ENCODE data around the gene CD99L2. TPM values are rescaled to one million over a fixed set of nuclear protein-coding genes. Genes with fewer than 3 reads are reported as not detected.
"Not testable (repeated sequence)": the region's sequence is repeated elsewhere in the genome, so short reads cannot be mapped to it uniquely, and the experiment has no call there.

Gene CD99L2
- total RNA-seq, 1 donor from 2014 or later = 31.2 TPM

- DNase-seq (ENCODE audit: low read depth, low spot score) = no peak
Observed at GRCh38 chrX:150856785-150857184, 41.7 kb downstream of the CD99L2 start.

GRCh38 chrX:150856101-150856500 lies 42.4 kb downstream of the CD99L2 start:
- no peak for DNase-seq (ENCODE audit: low read depth, low spot score)

GRCh38 chrX:150854856-150855255 lies 43.6 kb downstream of the CD99L2 start:
- DNase-seq (ENCODE audit: low read depth, low spot score) = no peak

DNA sequence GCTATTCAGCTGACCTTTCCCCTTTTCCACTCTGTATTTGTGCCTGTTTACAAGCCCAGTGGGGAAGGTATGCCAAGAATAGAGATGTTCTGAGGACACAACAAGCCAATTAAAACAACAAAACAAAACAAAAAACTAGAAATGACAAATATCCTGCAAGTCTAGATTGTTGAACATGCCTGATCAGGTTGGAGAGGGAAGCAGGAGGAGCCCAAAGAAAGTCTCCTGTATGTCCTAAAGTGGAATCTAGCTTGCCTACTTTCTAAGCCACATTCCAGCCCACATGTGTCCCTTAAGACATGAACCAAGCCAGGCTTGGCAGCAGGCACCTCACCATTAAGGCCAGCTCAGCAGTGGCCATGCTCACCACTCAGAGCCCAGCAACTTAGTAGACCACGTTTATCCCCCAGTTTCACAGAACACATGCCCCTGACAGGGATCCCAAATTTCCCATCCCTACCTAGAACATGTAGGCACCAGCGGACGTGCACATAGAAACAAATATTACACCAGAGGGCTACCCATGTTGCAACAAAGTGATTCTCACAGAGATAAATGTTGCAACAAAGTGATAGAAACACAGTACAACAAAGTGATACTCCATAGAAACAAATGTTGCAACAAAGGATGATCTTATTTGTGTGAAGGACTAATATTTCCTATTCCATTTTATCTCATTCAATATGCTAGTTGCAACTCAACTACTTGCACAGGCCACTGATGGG lies 48.3 kb downstream of the CD99L2 start:
- no peak for DNase-seq (ENCODE audit: low read depth, low spot score)

GRCh38 chrX:150849486-150849885 lies 49.0 kb downstream of the CD99L2 start:
- DNase-seq (ENCODE audit: low read depth, low spot score) = no peak

GRCh38 chrX:150848914-150849365 lies 49.5 kb downstream of the CD99L2 start:
- no peak for DNase-seq (ENCODE audit: low read depth, low spot score)

GRCh38 chrX:150847088-150847487 lies 51.4 kb downstream of the CD99L2 start:
- DNase-seq (ENCODE audit: low read depth, low spot score) = no peak

DNA sequence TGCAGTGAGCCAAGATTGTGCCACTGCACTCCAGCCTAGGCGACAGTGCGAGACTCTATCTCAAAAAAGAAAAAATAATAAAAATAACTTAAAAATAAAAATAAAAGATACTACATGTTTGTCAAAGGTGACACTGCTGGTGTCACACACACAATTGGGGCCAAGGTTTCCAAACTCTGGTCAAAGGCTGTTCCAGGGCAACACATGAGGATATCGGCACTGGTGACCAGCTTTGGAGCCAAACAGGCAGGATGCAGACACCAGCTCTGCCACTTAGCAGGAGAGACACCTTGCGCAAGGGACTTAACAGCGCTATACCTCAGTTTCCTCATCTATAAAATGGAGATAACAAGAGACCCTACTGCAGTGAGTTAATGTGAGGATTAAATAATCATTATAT lies 52.3 kb downstream of the CD99L2 start:
- DNase-seq (ENCODE audit: low read depth, low spot score) = no peak

DNA sequence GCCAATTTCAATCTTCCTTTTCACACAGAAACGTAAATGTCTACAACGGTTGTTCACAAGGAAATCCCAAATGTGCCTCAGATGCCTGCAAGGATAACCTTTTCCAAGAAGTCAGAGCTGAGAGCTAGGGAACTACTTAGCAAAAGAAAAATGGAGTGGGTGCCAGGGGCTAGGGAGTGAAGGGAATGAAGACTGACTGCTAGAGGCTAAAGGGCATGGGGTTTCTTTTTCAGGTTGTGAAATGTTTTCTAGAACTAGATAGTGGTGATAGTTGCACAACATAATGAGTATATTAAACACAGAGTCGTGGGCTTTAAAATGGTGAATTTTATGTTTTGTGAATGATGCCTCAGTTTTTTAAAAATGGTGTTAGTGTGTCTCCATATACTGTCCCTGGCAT lies 53.4 kb downstream of the CD99L2 start:
- DNase-seq (ENCODE audit: low read depth, low spot score) = no peak

- no peak for DNase-seq (ENCODE audit: low read depth, low spot score)
Observed at GRCh38 chrX:150844016-150844415, 54.5 kb downstream of the CD99L2 start.

GRCh38 chrX:150842198-150842685 lies 56.2 kb downstream of the CD99L2 start:
- no peak for DNase-seq (ENCODE audit: low read depth, low spot score)

DNA sequence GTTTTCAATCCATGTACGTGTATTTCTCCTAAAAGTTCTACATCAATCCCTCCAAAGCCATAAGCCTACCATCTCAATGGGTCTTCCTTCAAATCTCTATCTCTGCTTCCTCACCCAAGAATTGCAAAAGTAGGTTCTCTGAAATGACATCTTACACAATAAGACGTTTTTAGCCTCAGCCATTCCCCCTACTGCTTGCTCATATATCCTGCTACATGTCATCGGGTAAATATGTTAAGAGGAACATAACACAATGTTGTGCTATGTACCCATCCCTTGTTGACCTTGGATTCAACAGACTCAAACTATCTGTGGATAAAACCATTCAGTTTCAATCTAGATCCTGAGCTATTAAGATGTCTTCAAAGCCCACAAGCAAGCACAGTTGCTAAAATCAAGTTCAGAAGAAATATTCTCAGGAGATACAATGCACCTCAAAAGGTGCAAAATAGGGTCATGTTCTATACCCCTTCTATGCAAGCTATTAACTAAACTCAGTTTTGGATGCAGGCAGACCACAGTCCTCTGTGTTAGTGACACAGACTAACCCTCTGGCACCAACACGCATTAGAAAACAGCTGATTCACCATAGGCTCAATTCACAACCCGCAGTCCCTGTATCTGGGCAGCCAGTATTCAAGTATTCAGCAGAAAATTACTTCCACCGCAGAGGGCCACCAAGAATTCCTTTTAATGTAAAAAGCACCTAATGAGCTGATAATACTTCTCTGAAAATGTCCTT lies 56.8 kb downstream of the CD99L2 start:
- no peak for DNase-seq (ENCODE audit: low read depth, low spot score)

DNA sequence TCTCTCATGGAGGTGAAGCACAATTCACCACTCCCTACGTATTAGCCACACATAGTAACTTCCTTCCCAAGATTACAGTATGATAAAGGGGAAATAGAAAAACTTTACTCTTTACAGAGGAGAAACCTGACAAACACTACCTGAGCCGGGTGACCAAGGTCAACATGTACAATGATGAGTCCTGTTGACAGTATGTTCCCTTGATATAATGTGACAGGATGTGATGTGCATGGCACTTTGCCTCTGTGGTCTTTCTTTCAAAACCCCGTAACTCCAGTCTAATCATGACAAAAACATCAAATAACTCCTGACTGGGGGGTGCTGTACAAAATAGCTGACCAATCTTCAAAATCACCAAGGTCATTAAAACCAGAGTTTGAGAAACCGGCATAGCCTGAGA lies 60.6 kb downstream of the CD99L2 start:
- no peak for DNase-seq (ENCODE audit: low read depth, low spot score)

DNA sequence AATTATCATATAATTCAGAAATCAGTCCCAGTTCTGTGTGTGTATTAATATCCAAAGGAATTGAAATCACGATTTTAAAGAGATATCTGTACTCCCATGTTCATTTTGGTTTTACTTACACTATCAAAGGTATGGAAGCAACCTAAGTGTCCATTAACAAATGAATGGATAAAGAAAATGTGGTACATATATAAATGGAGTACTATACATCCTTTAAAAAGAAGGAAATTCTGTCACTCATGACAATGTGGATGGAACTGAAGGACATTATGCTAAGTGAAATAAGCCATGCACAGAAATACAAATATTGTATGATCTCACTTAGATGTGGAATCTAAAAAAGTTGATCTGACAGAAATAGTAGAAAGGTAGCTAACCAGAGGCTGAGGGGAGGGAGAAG lies 63.8 kb downstream of the CD99L2 start:
- no peak for DNase-seq (ENCODE audit: low read depth, low spot score)

DNA sequence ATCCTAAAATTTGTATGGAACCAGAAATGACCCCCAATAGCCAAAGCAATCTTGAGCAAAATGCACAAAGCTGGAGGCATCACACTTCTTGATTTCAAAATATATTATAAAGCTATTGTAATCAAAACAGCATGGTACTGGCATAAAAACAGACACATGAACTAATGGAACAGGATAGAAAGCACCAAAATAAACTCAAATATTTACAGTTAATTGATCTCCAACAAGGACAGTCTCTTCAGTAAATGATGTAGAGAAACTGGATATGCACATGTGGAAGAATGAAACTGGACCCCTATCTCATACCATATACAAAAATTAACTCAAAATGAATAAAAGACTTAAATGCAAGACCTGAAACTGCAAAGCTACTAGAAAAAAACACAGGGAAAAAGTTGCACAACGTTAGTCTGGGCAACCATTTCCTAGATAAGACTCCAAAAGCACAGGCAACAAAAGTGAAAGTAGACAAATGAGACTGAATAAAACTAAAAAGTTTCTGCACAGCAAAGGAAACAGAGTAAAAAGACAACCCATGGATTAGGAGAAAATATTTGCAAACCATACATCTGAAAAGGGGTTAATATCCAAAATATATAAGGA lies 64.9 kb downstream of the CD99L2 start:
- no peak for DNase-seq (ENCODE audit: low read depth, low spot score)

DNA sequence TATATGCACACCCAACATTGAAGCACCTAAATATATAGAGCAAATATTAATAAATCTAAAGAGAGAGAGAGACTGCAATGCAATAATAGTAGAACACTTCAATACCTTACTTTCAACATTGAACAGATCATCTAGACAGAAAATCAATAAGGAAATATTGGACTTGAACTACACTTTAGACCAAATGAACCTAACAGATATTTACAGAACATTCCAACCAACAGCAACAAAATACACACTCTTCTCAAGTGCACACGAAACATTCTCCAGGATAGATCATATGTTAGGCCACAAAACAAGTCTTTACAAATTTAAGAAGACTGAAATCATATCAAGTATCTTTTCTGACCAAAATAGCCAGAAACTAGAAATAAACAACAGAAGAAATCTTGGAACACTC lies 66.6 kb downstream of the CD99L2 start:
- no peak for DNase-seq (ENCODE audit: low read depth, low spot score)

DNA sequence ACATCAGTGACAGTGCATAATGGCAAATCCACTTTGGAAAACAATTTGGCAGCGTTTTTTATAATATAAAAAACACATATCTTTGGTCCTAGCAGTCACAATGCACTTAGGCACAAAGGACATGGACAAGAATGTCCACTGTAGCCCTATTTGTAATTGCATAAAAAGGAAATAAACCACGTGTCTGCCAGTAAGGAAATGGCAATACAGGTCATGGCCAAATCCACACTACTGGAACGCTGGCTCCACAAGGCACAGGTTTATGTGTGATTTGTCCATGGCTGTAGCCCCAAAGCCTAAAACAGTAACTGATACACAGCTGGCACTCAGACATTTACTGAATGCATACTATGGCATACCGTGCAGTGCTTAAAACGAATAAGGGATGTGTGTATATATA lies 69.7 kb downstream of the CD99L2 start:
- DNase-seq (ENCODE audit: low read depth, low spot score) = no peak

DNA sequence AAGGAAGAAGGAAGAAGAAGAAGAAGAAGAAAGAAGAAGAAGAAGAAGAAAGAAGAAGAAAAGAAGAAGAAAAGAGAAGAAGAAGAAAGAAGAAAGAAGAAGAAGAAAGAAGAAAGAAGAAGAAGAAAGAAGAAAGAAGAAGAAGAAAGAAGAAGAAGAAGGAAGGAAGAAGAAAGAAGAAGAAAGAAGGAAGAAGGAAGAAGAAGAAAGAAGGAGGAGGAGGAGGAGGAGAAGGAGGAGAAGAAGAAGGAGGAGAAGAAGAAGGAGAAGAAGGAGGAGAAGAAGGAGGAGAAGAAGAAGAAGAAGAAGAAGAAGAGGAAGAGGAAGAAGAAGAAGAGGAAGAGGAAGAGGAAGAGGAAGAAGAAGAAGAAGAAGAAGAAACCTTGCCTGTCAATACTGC lies 74.1 kb downstream of the CD99L2 start:
- DNase-seq (ENCODE audit: low read depth, low spot score) = not testable (repeated sequence)

- DNase-seq (ENCODE audit: low read depth, low spot score) = not testable (repeated sequence)
Observed at GRCh38 chrX:150823826-150824225, 74.6 kb downstream of the CD99L2 start.

DNA sequence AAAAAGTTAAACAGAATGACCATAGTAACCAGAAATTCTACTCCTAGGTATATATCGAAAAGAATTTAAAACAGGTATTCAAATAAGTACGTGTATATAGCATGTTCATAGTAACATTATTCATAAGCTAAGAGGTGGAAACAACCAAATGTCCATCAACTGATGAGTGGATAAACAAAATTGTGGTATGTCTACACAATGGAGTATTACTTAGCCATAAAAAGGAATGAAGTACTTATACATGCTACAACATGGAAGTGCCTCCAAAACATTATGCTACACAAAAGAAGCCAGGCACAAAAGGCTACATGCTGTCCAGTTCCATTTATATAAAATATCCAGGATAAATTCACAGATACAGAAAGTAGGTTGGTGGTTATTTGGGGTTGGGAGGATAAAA lies 76.5 kb downstream of the CD99L2 start:
- no peak for DNase-seq (ENCODE audit: low read depth, low spot score)

DNA sequence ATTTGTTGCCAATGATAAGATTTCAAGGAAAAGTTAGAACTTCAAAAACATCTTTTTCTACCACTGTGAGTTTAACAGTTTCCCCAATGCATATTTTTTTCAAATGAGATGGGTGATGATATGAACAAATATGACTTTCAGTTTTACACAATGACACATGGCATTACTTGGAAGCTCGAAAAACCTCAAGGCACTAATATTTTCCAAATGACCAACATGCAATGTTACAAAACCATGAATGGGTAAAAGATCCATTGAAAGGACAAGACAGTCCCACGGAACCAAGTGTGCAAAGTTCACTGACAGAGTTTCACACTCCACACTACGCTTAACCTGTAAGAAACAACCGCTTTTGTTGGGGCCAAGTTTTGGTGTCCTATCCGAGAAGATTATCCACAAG lies 84.5 kb downstream of the CD99L2 start:
- DNase-seq (ENCODE audit: low read depth, low spot score) = no peak

DNA sequence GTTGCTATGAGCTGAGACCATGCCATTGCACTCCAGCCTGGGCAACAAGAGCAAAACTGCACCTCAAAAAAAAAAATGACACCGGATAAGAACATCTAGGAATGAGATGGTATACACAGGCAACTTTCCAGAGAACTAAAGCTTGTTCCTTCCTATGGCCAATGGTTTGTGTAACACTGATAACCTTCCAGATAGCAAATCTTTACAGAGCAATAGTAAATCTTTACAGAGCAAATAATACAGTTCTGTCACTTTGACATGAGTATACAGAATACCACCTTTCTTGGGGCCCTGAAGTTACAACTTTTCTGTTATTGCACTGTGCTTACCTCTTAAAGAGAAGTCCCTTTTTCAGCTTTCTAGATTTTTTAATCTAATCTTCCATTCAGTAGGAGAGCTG lies 91.6 kb downstream of the CD99L2 start:
- no peak for DNase-seq (ENCODE audit: low read depth, low spot score)

All from pulmonary artery endothelial cell (primary cell).